ENCODE measurements around the gene DDX3Y. TPM values are rescaled to one million over a fixed set of nuclear protein-coding genes. Genes with fewer than 3 reads are reported as not detected.

DDX3Y gene
- total and polyA plus RNA-seq, 4 donors: 11.9 to 41.0 TPM; not detected in 2

DNA sequence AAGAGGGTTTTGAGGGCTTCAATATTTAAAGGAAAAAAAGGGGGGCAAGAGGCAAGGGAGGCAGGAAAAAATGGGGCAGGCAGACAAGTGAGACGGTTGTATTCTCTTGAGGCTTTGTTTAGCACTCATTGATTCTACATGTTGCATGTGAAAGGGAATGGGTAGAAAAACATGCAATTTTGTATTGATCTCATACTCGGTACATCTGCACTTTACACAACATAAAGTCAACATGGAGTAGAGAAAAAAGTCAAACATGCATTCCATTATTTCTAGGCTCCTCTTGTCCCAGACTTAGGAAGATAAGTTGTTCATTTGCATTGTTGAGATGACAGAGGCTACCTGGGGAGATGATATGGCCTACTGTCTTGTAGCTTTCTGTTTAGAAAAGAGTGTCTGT, 36.7 kb upstream of the DDX3Y start:
- Histone ChIP-seq H3K9me3 (ENCODE audit: control insufficient read depth in 4 of 4, low read length in 3 of 4) (no peaks in the 10 kb centered on the region), H3K9ac (ENCODE audit: low read depth in 1 of 2, low read length in 2 of 2) (no peak overlapping the region), H3K36me3 (ENCODE audit: control insufficient read depth in 4 of 4, insufficient read depth in 3 of 4, low read depth in 1 of 4, low read length in 3 of 4) (no peaks in the 10 kb centered on the region), H3K27me3 (ENCODE audit: control insufficient read depth in 4 of 4, insufficient read depth in 4 of 4, low read length in 3 of 4) (no peaks in the 10 kb centered on the region), H3K4me3 (ENCODE audit: low read depth in 1 of 3, low read length in 3 of 3) (no peak overlapping the region), H3K4me1 (ENCODE audit: control insufficient read depth in 4 of 4, insufficient read depth in 4 of 4, low read length in 3 of 4) (no peaks in the 10 kb centered on the region), H3K27ac (ENCODE audit: low read depth in 1 of 2, low read length in 2 of 2) (no peak overlapping the region)
- TF ChIP-seq, protein P1, sequence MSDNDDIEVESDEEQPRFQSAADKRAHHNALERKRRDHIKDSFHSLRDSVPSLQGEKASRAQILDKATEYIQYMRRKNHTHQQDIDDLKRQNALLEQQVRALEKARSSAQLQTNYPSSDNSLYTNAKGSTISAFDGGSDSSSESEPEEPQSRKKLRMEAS (IDR thresholded peaks at IDR 0.05): no peak
- TF ChIP-seq FOXA1 (IDR thresholded peaks at IDR 0.05) (no peak), NR2F2 (IDR thresholded peaks at IDR 0.05) (no peak), HNF4A (conservative IDR thresholded peaks at IDR 0.05) (no peak), FOXA2 (IDR thresholded peaks at IDR 0.05) (no peak), HNF4G (IDR thresholded peaks at IDR 0.05) (no peak), GABPA (IDR thresholded peaks at IDR 0.05 in 1 of 2, conservative IDR thresholded peaks at IDR 0.05 in 1 of 2) (no peak), TAF1 (conservative IDR thresholded peaks at IDR 0.05) (no peak), JUND (IDR thresholded peaks at IDR 0.05) (no peak)
- TF ChIP-seq, protein P2, sequence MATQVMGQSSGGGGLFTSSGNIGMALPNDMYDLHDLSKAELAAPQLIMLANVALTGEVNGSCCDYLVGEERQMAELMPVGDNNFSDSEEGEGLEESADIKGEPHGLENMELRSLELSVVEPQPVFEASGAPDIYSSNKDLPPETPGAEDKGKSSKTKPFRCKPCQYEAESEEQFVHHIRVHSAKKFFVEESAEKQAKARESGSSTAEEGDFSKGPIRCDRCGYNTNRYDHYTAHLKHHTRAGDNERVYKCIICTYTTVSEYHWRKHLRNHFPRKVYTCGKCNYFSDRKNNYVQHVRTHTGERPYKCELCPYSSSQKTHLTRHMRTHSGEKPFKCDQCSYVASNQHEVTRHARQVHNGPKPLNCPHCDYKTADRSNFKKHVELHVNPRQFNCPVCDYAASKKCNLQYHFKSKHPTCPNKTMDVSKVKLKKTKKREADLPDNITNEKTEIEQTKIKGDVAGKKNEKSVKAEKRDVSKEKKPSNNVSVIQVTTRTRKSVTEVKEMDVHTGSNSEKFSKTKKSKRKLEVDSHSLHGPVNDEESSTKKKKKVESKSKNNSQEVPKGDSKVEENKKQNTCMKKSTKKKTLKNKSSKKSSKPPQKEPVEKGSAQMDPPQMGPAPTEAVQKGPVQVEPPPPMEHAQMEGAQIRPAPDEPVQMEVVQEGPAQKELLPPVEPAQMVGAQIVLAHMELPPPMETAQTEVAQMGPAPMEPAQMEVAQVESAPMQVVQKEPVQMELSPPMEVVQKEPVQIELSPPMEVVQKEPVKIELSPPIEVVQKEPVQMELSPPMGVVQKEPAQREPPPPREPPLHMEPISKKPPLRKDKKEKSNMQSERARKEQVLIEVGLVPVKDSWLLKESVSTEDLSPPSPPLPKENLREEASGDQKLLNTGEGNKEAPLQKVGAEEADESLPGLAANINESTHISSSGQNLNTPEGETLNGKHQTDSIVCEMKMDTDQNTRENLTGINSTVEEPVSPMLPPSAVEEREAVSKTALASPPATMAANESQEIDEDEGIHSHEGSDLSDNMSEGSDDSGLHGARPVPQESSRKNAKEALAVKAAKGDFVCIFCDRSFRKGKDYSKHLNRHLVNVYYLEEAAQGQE (IDR thresholded peaks at IDR 0.05): no peak
- TF ChIP-seq, protein P3, sequence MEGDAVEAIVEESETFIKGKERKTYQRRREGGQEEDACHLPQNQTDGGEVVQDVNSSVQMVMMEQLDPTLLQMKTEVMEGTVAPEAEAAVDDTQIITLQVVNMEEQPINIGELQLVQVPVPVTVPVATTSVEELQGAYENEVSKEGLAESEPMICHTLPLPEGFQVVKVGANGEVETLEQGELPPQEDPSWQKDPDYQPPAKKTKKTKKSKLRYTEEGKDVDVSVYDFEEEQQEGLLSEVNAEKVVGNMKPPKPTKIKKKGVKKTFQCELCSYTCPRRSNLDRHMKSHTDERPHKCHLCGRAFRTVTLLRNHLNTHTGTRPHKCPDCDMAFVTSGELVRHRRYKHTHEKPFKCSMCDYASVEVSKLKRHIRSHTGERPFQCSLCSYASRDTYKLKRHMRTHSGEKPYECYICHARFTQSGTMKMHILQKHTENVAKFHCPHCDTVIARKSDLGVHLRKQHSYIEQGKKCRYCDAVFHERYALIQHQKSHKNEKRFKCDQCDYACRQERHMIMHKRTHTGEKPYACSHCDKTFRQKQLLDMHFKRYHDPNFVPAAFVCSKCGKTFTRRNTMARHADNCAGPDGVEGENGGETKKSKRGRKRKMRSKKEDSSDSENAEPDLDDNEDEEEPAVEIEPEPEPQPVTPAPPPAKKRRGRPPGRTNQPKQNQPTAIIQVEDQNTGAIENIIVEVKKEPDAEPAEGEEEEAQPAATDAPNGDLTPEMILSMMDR (IDR thresholded peaks at IDR 0.05; ENCODE audit: low read depth, low read length, missing input control): no peak
- TF ChIP-seq, protein P4, sequence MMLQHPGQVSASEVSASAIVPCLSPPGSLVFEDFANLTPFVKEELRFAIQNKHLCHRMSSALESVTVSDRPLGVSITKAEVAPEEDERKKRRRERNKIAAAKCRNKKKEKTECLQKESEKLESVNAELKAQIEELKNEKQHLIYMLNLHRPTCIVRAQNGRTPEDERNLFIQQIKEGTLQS (IDR thresholded peaks at IDR 0.05): no peak
- DNase-seq (ENCODE audit: low spot score): no peak
- 40% methylated on average over 2 of the region's 2 CpGs for WGBS

DNA sequence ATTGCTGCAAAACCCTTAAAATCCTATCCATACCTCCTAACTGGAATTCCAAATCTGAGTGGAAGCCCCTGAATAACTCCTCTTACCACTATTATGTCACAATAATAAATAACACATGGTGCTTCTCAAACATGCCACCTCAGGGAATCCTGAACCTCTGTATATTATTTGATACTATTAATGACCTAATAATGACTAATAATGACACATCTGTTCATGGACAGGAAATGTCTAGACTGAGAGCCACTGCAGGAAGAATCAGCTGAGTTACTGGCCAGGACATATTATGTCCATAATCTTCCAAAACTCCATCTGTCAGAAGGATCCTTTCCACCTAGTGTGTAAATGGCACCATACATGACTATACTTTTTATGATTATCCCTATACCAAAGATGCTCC, 7.7 kb upstream of the DDX3Y start:
- Histone ChIP-seq H3K4me1 (ENCODE audit: control insufficient read depth in 4 of 4, insufficient read depth in 4 of 4, low read length in 3 of 4) (no peaks in the 10 kb centered on the region), H3K36me3 (ENCODE audit: control insufficient read depth in 4 of 4, insufficient read depth in 3 of 4, low read depth in 1 of 4, low read length in 3 of 4) (no peaks in the 10 kb centered on the region), H3K4me3 (ENCODE audit: low read depth in 1 of 3, low read length in 3 of 3) (no peak overlapping the region), H3K27ac (ENCODE audit: low read depth in 1 of 2, low read length in 2 of 2) (no peak overlapping the region), H3K27me3 (ENCODE audit: control insufficient read depth in 4 of 4, insufficient read depth in 4 of 4, low read length in 3 of 4) (no peaks in the 10 kb centered on the region), H3K9me3 (ENCODE audit: control insufficient read depth in 4 of 4, low read length in 3 of 4) (peaks cover 0 to 5% (median 0%) of the 10 kb centered on the region in 4 donors), H3K9ac (ENCODE audit: low read depth in 1 of 2, low read length in 2 of 2) (no peak overlapping the region)
- DNase-seq (ENCODE audit: low spot score): no peak
- TF ChIP-seq RAD21 (IDR thresholded peaks at IDR 0.05): no peak
- TF ChIP-seq, protein P3 (IDR thresholded peaks at IDR 0.05; ENCODE audit: low read depth, low read length, missing input control): no peak
- TF ChIP-seq, protein P4 (IDR thresholded peaks at IDR 0.05): no peak
- TF ChIP-seq, protein P1 (IDR thresholded peaks at IDR 0.05): no peak
- no peak for TF ChIP-seq FOXA1 (IDR thresholded peaks at IDR 0.05)
- no peak for TF ChIP-seq RXRA (IDR thresholded peaks at IDR 0.05)
- TF ChIP-seq YY1 (IDR thresholded peaks at IDR 0.05): no peak
- TF ChIP-seq JUND (IDR thresholded peaks at IDR 0.05): no peak
- no peak for TF ChIP-seq HNF4A (conservative IDR thresholded peaks at IDR 0.05)
- TF ChIP-seq GABPA (IDR thresholded peaks at IDR 0.05 in 1 of 2, conservative IDR thresholded peaks at IDR 0.05 in 1 of 2): no peak
- no peak for TF ChIP-seq FOXA2 (IDR thresholded peaks at IDR 0.05)
- TF ChIP-seq, protein P5, sequence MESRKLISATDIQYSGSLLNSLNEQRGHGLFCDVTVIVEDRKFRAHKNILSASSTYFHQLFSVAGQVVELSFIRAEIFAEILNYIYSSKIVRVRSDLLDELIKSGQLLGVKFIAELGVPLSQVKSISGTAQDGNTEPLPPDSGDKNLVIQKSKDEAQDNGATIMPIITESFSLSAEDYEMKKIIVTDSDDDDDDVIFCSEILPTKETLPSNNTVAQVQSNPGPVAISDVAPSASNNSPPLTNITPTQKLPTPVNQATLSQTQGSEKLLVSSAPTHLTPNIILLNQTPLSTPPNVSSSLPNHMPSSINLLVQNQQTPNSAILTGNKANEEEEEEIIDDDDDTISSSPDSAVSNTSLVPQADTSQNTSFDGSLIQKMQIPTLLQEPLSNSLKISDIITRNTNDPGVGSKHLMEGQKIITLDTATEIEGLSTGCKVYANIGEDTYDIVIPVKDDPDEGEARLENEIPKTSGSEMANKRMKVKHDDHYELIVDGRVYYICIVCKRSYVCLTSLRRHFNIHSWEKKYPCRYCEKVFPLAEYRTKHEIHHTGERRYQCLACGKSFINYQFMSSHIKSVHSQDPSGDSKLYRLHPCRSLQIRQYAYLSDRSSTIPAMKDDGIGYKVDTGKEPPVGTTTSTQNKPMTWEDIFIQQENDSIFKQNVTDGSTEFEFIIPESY (IDR thresholded peaks at IDR 0.05): no peak
- TF ChIP-seq, protein P2 (IDR thresholded peaks at IDR 0.05): no peak
- no peak for TF ChIP-seq EGR1 (IDR thresholded peaks at IDR 0.05; ENCODE audit: low read depth in 2 of 2)
